ENCODE results near the gene TBC1D8. TPM values are rescaled to one million over a fixed set of nuclear protein-coding genes. Genes with fewer than 3 reads are reported as not detected.

Gene TBC1D8
- total and polyA plus RNA-seq, 2 of the 13 experiments (the other 11 are each of a cell fraction or from before 2014, with no cell fraction given), result 45.1 to 95.4 TPM

GRCh38 chr2:100995309-100996075 is 155.7 kb downstream of the TBC1D8 start:
- H3K27ac ChIP-seq (ENCODE audit: extremely low read length, insufficient read depth, low read length), result no peak overlapping the region
- no peak overlapping the region for H2AFZ ChIP-seq (ENCODE audit: low read length)
- ChIA-PET POLR2A (no interaction called here), CTCF (ENCODE audit: low intra/inter-chr PET ratio, low total read pairs) (no interaction called here)
- 96% methylated on average over 28 of the region's 28 CpGs for WGBS (ENCODE audit: low lambda C conversion rate)
- H3K36me3 ChIP-seq (replicated peaks in 1 of 2; ENCODE audit: control insufficient read depth in 1 of 2, insufficient read depth in 2 of 2, low read length in 2 of 2), result peaks cover 17 to 42% of the 10 kb centered on the region in 2 experiments
- H3K27me3 ChIP-seq (ENCODE audit: control insufficient read depth in 1 of 2, insufficient read depth in 2 of 2, low read length in 2 of 2), result no peaks in the 10 kb centered on the region
- in situ Hi-C loops (cut with HindIII; ENCODE audit: extremely low pct_ligation_motif_present, low pct_unique_long_range_greater_than_20kb) (loop anchor here (5.0 kb wide), 1 partner anchor 383 kb away; no protein-coding TSS in a partner anchor), intact Hi-C loops (cut with micrococcal nuclease; ENCODE audit: unreplicated experiment) (no loop called here)
- H3K79me2 ChIP-seq (ENCODE audit: insufficient read depth, low read length), result no peaks in the 10 kb centered on the region
- ATAC-seq (no peak), DNase-seq (ENCODE audit: low spot score) (no peak), FAIRE-seq (no peak)
- no peaks in the 10 kb centered on the region for H3K9me3 ChIP-seq (ENCODE audit: low read length)
- H3K9ac ChIP-seq (ENCODE audit: insufficient read depth, low read depth, low read length), result no peak overlapping the region
- no peaks in the 10 kb centered on the region for H4K20me1 ChIP-seq (ENCODE audit: insufficient read depth, low read length)
- no peaks in the 10 kb centered on the region for H3K4me1 ChIP-seq (ENCODE audit: insufficient read depth, low read length)
- no peak overlapping the region for H3K4me2 ChIP-seq (ENCODE audit: low read depth, low read length)
- BruUV-seq (replicated peaks), result no TSS peak
- H3K4me3 ChIP-seq (replicated peaks in 1 of 3; ENCODE audit: insufficient read depth in 1 of 3, low read depth in 2 of 3, low read length in 3 of 3), result no peak overlapping the region
- TF ChIP-seq AGO2 (optimal IDR thresholded peaks at IDR 0.05; ENCODE audit: low read depth, low read length), result peak; percentile 32
- TF ChIP-seq ATRX (CRISPR knock-in tag; IDR thresholded peaks at IDR 0.05; ENCODE audit: borderline replicate concordance), result no peak
- TF ChIP-seq RBM22 (optimal IDR thresholded peaks at IDR 0.05; ENCODE audit: low read length), result peak; percentile 71

GRCh38 chr2:100993294-100993693 is 157.9 kb downstream of the TBC1D8 start:
- no peak overlapping the region for H2AFZ ChIP-seq (ENCODE audit: low read length)
- H3K27me3 ChIP-seq (ENCODE audit: control insufficient read depth in 1 of 2, insufficient read depth in 2 of 2, low read length in 2 of 2), result no peaks in the 10 kb centered on the region
- no TSS peak for BruUV-seq (replicated peaks)
- H3K9me3 ChIP-seq (ENCODE audit: low read length), result no peaks in the 10 kb centered on the region
- ChIA-PET CTCF (ENCODE audit: low intra/inter-chr PET ratio, low total read pairs) (no interaction called here), POLR2A (interaction anchor here (0.7 kb wide), 1 partner anchor 9 kb away, joined by 3 read pairs; the partner anchor contains the start of gene RPL31)
- TF ChIP-seq CCAR2 (optimal IDR thresholded peaks at IDR 0.05; ENCODE audit: low read depth, low read length) (no peak), AGO2 (optimal IDR thresholded peaks at IDR 0.05; ENCODE audit: low read depth, low read length) (peak; percentile 68)
- H3K4me3 ChIP-seq (replicated peaks in 1 of 3; ENCODE audit: insufficient read depth in 1 of 3, low read depth in 2 of 3, low read length in 3 of 3), result no peak overlapping the region
- H4K20me1 ChIP-seq (ENCODE audit: insufficient read depth, low read length), result no peaks in the 10 kb centered on the region
- H3K79me2 ChIP-seq (ENCODE audit: insufficient read depth, low read length), result no peaks in the 10 kb centered on the region
- WGBS (ENCODE audit: low lambda C conversion rate), result 97% methylated on average over 17 of the region's 17 CpGs
- ATAC-seq (no peak), FAIRE-seq (no peak), DNase-seq (ENCODE audit: low spot score) (no peak)
- H3K4me1 ChIP-seq (ENCODE audit: insufficient read depth, low read length), result no peaks in the 10 kb centered on the region
- peaks cover 20 to 48% of the 10 kb centered on the region in 2 experiments for H3K36me3 ChIP-seq (replicated peaks in 1 of 2; ENCODE audit: control insufficient read depth in 1 of 2, insufficient read depth in 2 of 2, low read length in 2 of 2)
- in situ Hi-C loops (cut with HindIII; ENCODE audit: extremely low pct_ligation_motif_present, low pct_unique_long_range_greater_than_20kb), result no loop called here
- no peak overlapping the region for H3K9ac ChIP-seq (ENCODE audit: insufficient read depth, low read depth, low read length)
- no peak overlapping the region for H3K4me2 ChIP-seq (ENCODE audit: low read depth, low read length)
- intact Hi-C loops (cut with micrococcal nuclease; ENCODE audit: unreplicated experiment), result no loop called here
- H3K27ac ChIP-seq (ENCODE audit: extremely low read length, insufficient read depth, low read length), result no peak overlapping the region

Data from HepG2 (cell line).